ENCODE results near the gene ZMYND8. TPM values are rescaled to one million over a fixed set of nuclear protein-coding genes. Genes with fewer than 3 reads are reported as not detected.

ZMYND8 gene
- total RNA-seq, 2 experiments from 2014 or later = 33.0 to 34.3 TPM

DNA sequence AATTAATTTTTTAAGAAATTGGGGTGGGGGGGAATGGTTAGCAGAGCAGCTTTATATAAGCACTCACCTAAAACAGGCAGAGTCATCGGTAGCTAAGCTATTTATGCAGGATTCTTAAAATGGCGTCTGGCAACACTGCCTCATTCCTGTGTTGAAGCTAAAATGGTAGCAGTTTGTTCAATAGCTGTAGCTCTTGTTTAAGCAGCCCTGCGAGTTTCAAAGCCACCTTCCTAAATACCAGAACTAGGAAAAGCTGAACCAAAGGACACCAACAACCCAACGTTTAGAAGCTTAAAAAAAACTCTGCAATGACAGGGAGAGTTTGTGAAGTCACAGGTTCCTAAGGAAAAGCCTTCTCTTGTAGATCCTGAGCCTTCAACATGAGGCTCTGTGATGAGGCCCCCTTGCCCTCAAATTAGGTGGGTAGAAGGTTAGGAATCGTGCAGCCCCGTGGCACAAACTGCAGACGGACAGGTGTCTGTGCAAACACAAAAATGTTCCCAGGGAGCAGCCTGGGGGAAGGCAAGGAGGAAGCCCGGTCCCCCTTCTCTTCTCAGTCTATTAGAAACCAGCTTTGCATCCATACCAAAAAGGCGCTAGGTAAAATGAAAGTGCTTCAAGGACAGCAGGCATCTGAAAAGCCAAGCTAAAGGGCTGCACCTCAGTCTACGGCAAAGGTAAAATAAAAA, 4.7 kb downstream of the ZMYND8 start:
- ATAC-seq (ENCODE audit: poor library complexity) (peak; percentile 23), DNase-seq (peak in 1 of 14 experiments; percentile 28)
- intact Hi-C loops (cut with DNase I, micrococcal nuclease) = loop anchor here in 1 of 2 experiments (5.0 kb wide), 1 partner anchor 34 kb away; no protein-coding TSS in a partner anchor
- Histone ChIP-seq H3K4me3 (ENCODE audit: low read length) (peak overlapping the region; percentile 4), H3K36me3 (ENCODE audit: insufficient read depth, low read length) (peaks cover 30% of the 10 kb centered on the region), H3K9me3 (ENCODE audit: control insufficient read depth in 1 of 2, insufficient read depth in 1 of 2, low read length in 2 of 2) (no peaks in the 10 kb centered on the region), H3K4me1 (ENCODE audit: insufficient read depth, low read length) (peaks cover 66% of the 10 kb centered on the region), H3K27ac (ENCODE audit: low read depth in 1 of 2, low read length in 2 of 2) (no peak overlapping the region), H3K27me3 (ENCODE audit: control insufficient read depth in 1 of 2, insufficient read depth in 2 of 2, low read length in 2 of 2) (no peaks in the 10 kb centered on the region)
- CTCF ChIA-PET = interaction anchor here (3.0 kb wide), 1 partner anchor 32 kb away, joined by 13 read pairs; no protein-coding TSS in a partner anchor
- no peak overlapping the region for H3K4me3 Mint-ChIP-seq
- peaks cover 12% of the 10 kb centered on the region for H3K4me1 Mint-ChIP-seq (ENCODE audit: low read depth)
- no peaks in the 10 kb centered on the region for H3K27me3 Mint-ChIP-seq
- H3K36me3 Mint-ChIP-seq (ENCODE audit: low read depth) = peaks cover 24% of the 10 kb centered on the region
- TF ChIP-seq, protein P1, sequence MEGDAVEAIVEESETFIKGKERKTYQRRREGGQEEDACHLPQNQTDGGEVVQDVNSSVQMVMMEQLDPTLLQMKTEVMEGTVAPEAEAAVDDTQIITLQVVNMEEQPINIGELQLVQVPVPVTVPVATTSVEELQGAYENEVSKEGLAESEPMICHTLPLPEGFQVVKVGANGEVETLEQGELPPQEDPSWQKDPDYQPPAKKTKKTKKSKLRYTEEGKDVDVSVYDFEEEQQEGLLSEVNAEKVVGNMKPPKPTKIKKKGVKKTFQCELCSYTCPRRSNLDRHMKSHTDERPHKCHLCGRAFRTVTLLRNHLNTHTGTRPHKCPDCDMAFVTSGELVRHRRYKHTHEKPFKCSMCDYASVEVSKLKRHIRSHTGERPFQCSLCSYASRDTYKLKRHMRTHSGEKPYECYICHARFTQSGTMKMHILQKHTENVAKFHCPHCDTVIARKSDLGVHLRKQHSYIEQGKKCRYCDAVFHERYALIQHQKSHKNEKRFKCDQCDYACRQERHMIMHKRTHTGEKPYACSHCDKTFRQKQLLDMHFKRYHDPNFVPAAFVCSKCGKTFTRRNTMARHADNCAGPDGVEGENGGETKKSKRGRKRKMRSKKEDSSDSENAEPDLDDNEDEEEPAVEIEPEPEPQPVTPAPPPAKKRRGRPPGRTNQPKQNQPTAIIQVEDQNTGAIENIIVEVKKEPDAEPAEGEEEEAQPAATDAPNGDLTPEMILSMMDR (IDR thresholded peaks at IDR 0.05) = no peak
- H3K9me3 Mint-ChIP-seq = no peaks in the 10 kb centered on the region
- no peak overlapping the region for H3K27ac Mint-ChIP-seq
- POLR2A ChIA-PET = interaction anchor here (0.7 kb wide), 1 partner anchor 12 kb away, joined by 3 read pairs; no protein-coding TSS in a partner anchor

DNA sequence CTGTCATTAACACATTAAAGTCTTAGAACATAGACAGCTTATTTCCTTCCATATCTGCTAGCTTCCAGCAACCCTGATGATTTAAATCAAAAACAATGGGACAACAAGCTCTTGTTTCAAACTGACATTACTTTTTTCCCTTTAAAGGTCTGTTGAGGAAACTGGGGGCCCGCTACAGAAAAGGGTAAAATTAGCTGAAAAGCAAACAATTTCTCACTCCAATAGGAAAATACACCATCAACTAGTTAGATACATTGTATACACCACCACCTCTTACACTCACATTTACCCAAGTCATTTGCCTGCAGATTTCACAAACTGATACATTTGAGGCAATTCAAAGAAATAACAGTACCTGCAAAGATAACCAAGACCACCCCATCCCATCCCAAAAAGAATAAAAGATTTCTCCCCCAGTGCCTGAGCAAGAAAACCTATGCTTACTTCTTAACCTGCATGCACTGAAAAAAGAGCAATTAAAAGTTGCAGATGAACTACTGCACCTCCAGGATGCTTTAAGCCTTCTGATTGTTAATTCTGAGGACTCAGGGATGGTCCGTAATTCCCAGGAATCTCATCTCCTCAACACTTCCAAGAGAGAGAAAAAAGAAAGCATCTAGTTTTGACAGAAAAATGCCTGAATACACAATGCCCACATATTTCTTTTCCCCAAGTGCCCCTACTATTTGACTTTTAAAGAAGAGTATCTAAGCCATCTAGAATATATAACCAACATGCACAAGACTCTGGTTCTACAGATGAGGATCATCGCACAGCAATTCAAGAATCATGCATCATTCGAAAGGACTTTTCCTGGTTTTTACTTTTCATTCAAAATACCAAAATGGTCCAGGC, 5.6 kb downstream of the ZMYND8 start:
- no peaks in the 10 kb centered on the region for H3K27me3 Mint-ChIP-seq
- H3K4me1 ChIP-seq (ENCODE audit: insufficient read depth, low read length) = peaks cover 63% of the 10 kb centered on the region
- H3K9me3 ChIP-seq (ENCODE audit: control insufficient read depth in 1 of 2, insufficient read depth in 1 of 2, low read length in 2 of 2) = no peaks in the 10 kb centered on the region
- POLR2A ChIA-PET = interaction anchor here (1.6 kb wide), 2 partner anchors 8 to 33 kb away, joined by 3 to 7 read pairs; no protein-coding TSS in a partner anchor
- H3K27ac ChIP-seq (ENCODE audit: low read depth in 1 of 2, low read length in 2 of 2) = no peak overlapping the region
- H3K36me3 ChIP-seq (ENCODE audit: insufficient read depth, low read length) = peaks cover 34% of the 10 kb centered on the region
- H3K36me3 Mint-ChIP-seq (ENCODE audit: low read depth) = peaks cover 18% of the 10 kb centered on the region
- TF ChIP-seq, protein P1 (IDR thresholded peaks at IDR 0.05) = no peak
- no peaks in the 10 kb centered on the region for H3K27me3 ChIP-seq (ENCODE audit: control insufficient read depth in 1 of 2, insufficient read depth in 2 of 2, low read length in 2 of 2)
- H3K4me3 Mint-ChIP-seq = no peak overlapping the region
- CTCF ChIA-PET = interaction anchor here (3.0 kb wide), 1 partner anchor 33 kb away, joined by 13 read pairs; no protein-coding TSS in a partner anchor
- H3K27ac Mint-ChIP-seq = no peak overlapping the region
- intact Hi-C loops (cut with DNase I, micrococcal nuclease) = loop anchor here in 1 of 2 experiments (5.0 kb wide), 1 partner anchor 34 kb away; no protein-coding TSS in a partner anchor
- no peaks in the 10 kb centered on the region for H3K9me3 Mint-ChIP-seq
- no peak overlapping the region for H3K4me3 ChIP-seq (ENCODE audit: low read length)
- no peak for ATAC-seq (ENCODE audit: poor library complexity)
- H3K4me1 Mint-ChIP-seq (ENCODE audit: low read depth) = peaks cover 4% of the 10 kb centered on the region
- no peak for DNase-seq

DNA sequence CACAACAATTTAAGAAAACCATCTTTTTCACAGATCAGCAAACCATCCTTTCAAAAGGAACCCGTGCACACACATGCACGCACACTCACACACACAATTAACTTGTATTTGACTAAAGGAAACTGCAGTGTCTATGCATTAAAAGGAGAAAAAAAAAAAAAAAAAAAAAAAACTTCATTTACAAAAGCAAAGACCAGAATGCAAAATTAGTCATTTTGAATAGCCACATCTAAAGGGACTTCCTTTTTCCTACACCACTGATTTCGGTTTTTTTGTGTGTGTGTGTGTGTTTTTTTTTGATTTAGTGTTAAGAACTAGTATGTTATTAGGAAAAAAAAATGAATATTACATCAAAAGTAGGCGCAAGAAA, 6.3 kb downstream of the ZMYND8 start:
- Histone ChIP-seq H3K9me3 (ENCODE audit: control insufficient read depth in 1 of 2, insufficient read depth in 1 of 2, low read length in 2 of 2) (no peaks in the 10 kb centered on the region), H3K36me3 (ENCODE audit: insufficient read depth, low read length) (peaks cover 39% of the 10 kb centered on the region), H3K27ac (ENCODE audit: low read depth in 1 of 2, low read length in 2 of 2) (no peak overlapping the region), H3K4me3 (ENCODE audit: low read length) (no peak overlapping the region), H3K27me3 (ENCODE audit: control insufficient read depth in 1 of 2, insufficient read depth in 2 of 2, low read length in 2 of 2) (no peaks in the 10 kb centered on the region), H3K4me1 (ENCODE audit: insufficient read depth, low read length) (peaks cover 62% of the 10 kb centered on the region)
- H3K27ac Mint-ChIP-seq = no peak overlapping the region
- TF ChIP-seq, protein P1 (IDR thresholded peaks at IDR 0.05) = no peak
- H3K9me3 Mint-ChIP-seq = no peaks in the 10 kb centered on the region
- intact Hi-C loops (cut with DNase I, micrococcal nuclease) = loop anchor here in 1 of 2 experiments (5.0 kb wide), 1 partner anchor 33 kb away; no protein-coding TSS in a partner anchor
- CTCF ChIA-PET = interaction anchor here (0.7 to 3.0 kb wide), 3 partner anchors 31 to 154 kb away, joined by 3 to 13 read pairs (median 4); no protein-coding TSS in a partner anchor
- DNase-seq (peak in 4 of 14 experiments; percentile 20 to 65 (median 55)), ATAC-seq (ENCODE audit: poor library complexity) (peak; percentile 54)
- H3K36me3 Mint-ChIP-seq (ENCODE audit: low read depth) = peaks cover 14% of the 10 kb centered on the region
- peaks cover 2% of the 10 kb centered on the region for H3K4me1 Mint-ChIP-seq (ENCODE audit: low read depth)
- no peak overlapping the region for H3K4me3 Mint-ChIP-seq
- H3K27me3 Mint-ChIP-seq = no peaks in the 10 kb centered on the region
- POLR2A ChIA-PET = interaction anchor here (1.6 kb wide), 2 partner anchors 9 to 34 kb away, joined by 3 to 7 read pairs; no protein-coding TSS in a partner anchor
